Chondrocyte (in vitro differentiated cells): ENCODE data around the gene TGFBR3. TPM values are rescaled to one million over a fixed set of nuclear protein-coding genes. Genes with fewer than 3 reads are reported as not detected.
A peak's percentile ranks its signal among the peaks of the same experiment; 100 is the strongest.

Experiments used
- DNase-seq: peaks from one replicate; pipeline ENCODE4 v3.0.0; 2021; ENCODE audit warnings: mixed read lengths, low spot score
- H3K27ac Mint-ChIP-seq: one replicate; pipeline ENCODE4 v1.8.0; 2021; ENCODE audit warnings: mild to moderate bottlenecking, moderate library complexity, mixed read lengths; ENCODE audit not compliant: unreplicated experiment
- H3K27me3 Mint-ChIP-seq: 2 replicates; pipeline ENCODE4 v1.8.0; 2021; ENCODE audit warnings: low read depth, mixed read lengths
- H3K36me3 Mint-ChIP-seq: 2 replicates; pipeline ENCODE4 v1.8.0; 2021; ENCODE audit warnings: low read depth, mixed read lengths
- H3K4me1 Mint-ChIP-seq: 2 replicates; pipeline ENCODE4 v1.8.0; 2021; ENCODE audit warnings: low read depth, mild to moderate bottlenecking, mixed read lengths
- H3K4me3 Mint-ChIP-seq: one replicate; pipeline ENCODE4 v1.8.0; 2021; ENCODE audit warnings: mild to moderate bottlenecking, moderate library complexity, mixed read lengths; ENCODE audit not compliant: unreplicated experiment
- H3K9me3 Mint-ChIP-seq: 2 replicates; pipeline ENCODE4 v1.8.0; 2021; ENCODE audit warnings: low read depth, mixed read lengths
- CTCF ChIP-seq: fragments of 200-600 bp; sonication (generic); IDR thresholded peaks from 2 replicates; pipeline ENCODE4 v1.5.0; 2021; ENCODE audit warnings: antibody characterized with exemption, mild to moderate bottlenecking, moderate library complexity
- total RNA-seq: library from RNA; stranded (reverse); gene quantifications from 3 replicates; pipeline ENCODE4 v1.2.1, GENCODE V29; 2021

Gene TGFBR3
- total RNA-seq, 1 donor from 2014 or later: 1.4 TPM

- Mint-ChIP-seq H3K4me3 (no peak overlapping the region), H3K27me3 (no peaks in the 10 kb centered on the region), H3K27ac (no peak overlapping the region), H3K9me3 (peaks cover 16% of the 10 kb centered on the region), H3K36me3 (no peaks in the 10 kb centered on the region), H3K4me1 (peaks cover 12% of the 10 kb centered on the region)
- no peak for TF ChIP-seq CTCF
- no peak for DNase-seq
Measured at GRCh38 chr1:91742848-91743292, 143.1 kb downstream of the TGFBR3 start.

- H3K27ac Mint-ChIP-seq: no peak overlapping the region
- peaks cover 9% of the 10 kb centered on the region for H3K9me3 Mint-ChIP-seq
- H3K4me1 Mint-ChIP-seq: peaks cover 20% of the 10 kb centered on the region
Measured at GRCh38 chr1:91741906-91742305, 144.0 kb downstream of the TGFBR3 start.

GRCh38 chr1:91741301-91741700 is 144.7 kb downstream of the TGFBR3 start:
- no peak for TF ChIP-seq CTCF
- Mint-ChIP-seq H3K27me3 (no peaks in the 10 kb centered on the region), H3K27ac (no peak overlapping the region), H3K36me3 (no peaks in the 10 kb centered on the region), H3K9me3 (peaks cover 4% of the 10 kb centered on the region), H3K4me3 (no peak overlapping the region), H3K4me1 (peaks cover 26% of the 10 kb centered on the region)
- no peak for DNase-seq

More at GRCh38 chr1:91741906-91742305, 144.0 kb downstream of the TGFBR3 start:
- no peaks in the 10 kb centered on the region for H3K36me3 Mint-ChIP-seq
- DNase-seq: no peak
- no peak overlapping the region for H3K4me3 Mint-ChIP-seq
- TF ChIP-seq CTCF: no peak
- no peaks in the 10 kb centered on the region for H3K27me3 Mint-ChIP-seq

GRCh38 chr1:91737650-91738049 is 148.3 kb downstream of the TGFBR3 start:
- Mint-ChIP-seq H3K36me3 (no peaks in the 10 kb centered on the region), H3K27me3 (no peaks in the 10 kb centered on the region), H3K4me1 (peaks cover 30% of the 10 kb centered on the region), H3K27ac (no peak overlapping the region), H3K4me3 (no peak overlapping the region), H3K9me3 (no peaks in the 10 kb centered on the region)
- TF ChIP-seq CTCF: no peak
- no peak for DNase-seq

GRCh38 chr1:91736715-91737615 is 149.0 kb downstream of the TGFBR3 start:
- Mint-ChIP-seq H3K4me1 (peaks cover 33% of the 10 kb centered on the region), H3K27ac (peak overlapping the region; percentile 84), H3K4me3 (no peak overlapping the region), H3K27me3 (no peaks in the 10 kb centered on the region), H3K36me3 (no peaks in the 10 kb centered on the region), H3K9me3 (no peaks in the 10 kb centered on the region)
- DNase-seq: no peak
- TF ChIP-seq CTCF: peak; percentile 12
